Heart right ventricle (tissue), 16 donors: ENCODE measurements around the gene PLXNC1. TPM values are rescaled to one million over a fixed set of nuclear protein-coding genes. Genes with fewer than 3 reads are reported as not detected.
A peak's percentile ranks its signal among the peaks of the same experiment; 100 is the strongest.

ENCODE experiments used
- ATAC-seq, 8 donors: fragments of 200-7000 bp; cut with Tn5 transposase; one replicate each; pipeline ENCODE4 v1.9.1; 2020; ENCODE audit warnings: mild to moderate bottlenecking in 8 of 8, moderate library complexity in 8 of 8, moderate number of reproducible peaks in 1 of 8
- DNase-seq, 2 donors: peaks; one replicate each; pipeline ENCODE4 v3.0.0-alpha.2; 2020
- H3K27ac ChIP-seq, 10 donors: fragments of 200-600 bp; sonication (generic) in 2 of 10; one replicate each; pipeline versions ENCODE4 v1.5.0 to v1.8.0; 2020 to 2022; ENCODE audit warnings: mild to moderate bottlenecking in 3 of 10
- H3K27me3 ChIP-seq, 7 donors: fragments of 200-600 bp; one replicate each; pipeline ENCODE4 v1.8.0; 2021 to 2022; ENCODE audit warnings: mild to moderate bottlenecking in 2 of 7
- H3K36me3 ChIP-seq, 9 donors: fragments of 200-600 bp; sonication (generic) in 1 of 9; one replicate each; pipeline versions ENCODE4 v1.5.0 to v1.8.0; 2020 to 2022; ENCODE audit warnings: mild to moderate bottlenecking in 2 of 9
- H3K4me1 ChIP-seq, 9 donors: fragments of 200-600 bp; sonication (generic) in 1 of 9; one replicate each; pipeline versions ENCODE4 v1.5.0 to v1.8.0; 2020 to 2022; ENCODE audit warnings: mild to moderate bottlenecking in 4 of 9
- H3K4me3 ChIP-seq, 10 donors: fragments of 200-600 bp; sonication (generic) in 2 of 10; one replicate each; pipeline versions ENCODE4 v1.5.0 to v1.8.0; 2020 to 2022; ENCODE audit warnings: mild to moderate bottlenecking in 7 of 10, moderate library complexity in 2 of 10
- H3K9me3 ChIP-seq, 11 donors: fragments of 200-600 bp in 10 of 11; sonication (generic) in 2 of 11; one replicate each; pipeline versions ENCODE4 v1.5.0 to v1.8.0; 2013 to 2022; ENCODE audit warnings: mild to moderate bottlenecking in 2 of 11, control low read depth in 1 of 11, moderate library complexity in 1 of 11
- CTCF ChIP-seq, 9 donors: fragments of 200-600 bp; sonication (generic) in 2 of 9; IDR thresholded peaks; one replicate each; pipeline versions ENCODE4 v1.5.0 to v1.8.0; 2021 to 2022; ENCODE audit warnings: antibody characterized with exemption in 9 of 9, mild to moderate bottlenecking in 5 of 9, moderate library complexity in 1 of 9
- WGBS, 2 donors: extraction: QIAGEN DNeasy Blood & Tissue Kit; methylation state at CpG; one replicate each; pipeline ENCODE4 v1.1.7; 2013; ENCODE audit warnings: inconsistent platforms in 1 of 2; 5-methylcytosine and 5-hydroxymethylcytosine counted together
- intact Hi-C, 10 donors: fragments of 100-400 bp; cut with DNase I; formaldehyde crosslinking; loops; one replicate each; pipeline versions ENCODE4 v1.11.1 to v1.14.2; 2022
- polyA plus RNA-seq, 2 donors: library from polyadenylated mRNA; stranded (reverse); fragments of 200-250 nt; gene quantifications; one replicate each; pipeline ENCODE4 v1.2.3, GENCODE V29; 2013
- total RNA-seq, 10 donors: library from RNA; stranded (reverse); fragmentation: NEBNext Ultra II Directional in 3 of 10; extraction: Animal tissue kit (Norgen Biotek cat#: 25700) in 3 of 10; gene quantifications; one replicate each; pipeline versions ENCODE4 v1.2.1 to v1.2.4, GENCODE V29; 2021 to 2023
- donor health status: Arrhythmogenic right ventricular cardiomyopathy.
- donor health status: ischemic (EF 13 %, LVEDD 7.1; RV severe dilation, severe dysfunction).
- donor health status: healthy with polysubstance abuse.
- donor health status: DM: no; HTN: yes; CAD: no.
- donor health status: DM: no; HTN: no; CAD: no.
- donor health status: ischemic (EF 25% LVEDD 6.9; RV normal size, moderate dysfunction).
- donor health status: ischemic (EF 25% LVEDD 5.7; RV mildly dilated, moderate dysfunction).
- donor health status: healthy.
- donor health status: DM: yes; HTN: yes; CAD: no.
- donor health status: Ischemic cardiomyopathy.
- donor health status: ischemic (EF 35%, LVEDD 5.7; RV mildly dilated, moderate dysfunction).
- donor health status: nonischemic (EF 11% LVEDD 7.7; RV severe dilation, severe dysfunction).
- donor health status: DM: yes; HTN: yes; CAD: no.
- donor health status: PGD.
- donor health status: ischemic (EF 29% LVEDD 5.4; RV normal size, mild dysfunction).
- donor health status: nonischemic (EF 23%, LVEDD 6.1; RV moderate dilation, normal function).

PLXNC1 gene
- total and polyA plus RNA-seq, 12 donors = 0.72 to 8.5 (median 2.7) TPM

DNA sequence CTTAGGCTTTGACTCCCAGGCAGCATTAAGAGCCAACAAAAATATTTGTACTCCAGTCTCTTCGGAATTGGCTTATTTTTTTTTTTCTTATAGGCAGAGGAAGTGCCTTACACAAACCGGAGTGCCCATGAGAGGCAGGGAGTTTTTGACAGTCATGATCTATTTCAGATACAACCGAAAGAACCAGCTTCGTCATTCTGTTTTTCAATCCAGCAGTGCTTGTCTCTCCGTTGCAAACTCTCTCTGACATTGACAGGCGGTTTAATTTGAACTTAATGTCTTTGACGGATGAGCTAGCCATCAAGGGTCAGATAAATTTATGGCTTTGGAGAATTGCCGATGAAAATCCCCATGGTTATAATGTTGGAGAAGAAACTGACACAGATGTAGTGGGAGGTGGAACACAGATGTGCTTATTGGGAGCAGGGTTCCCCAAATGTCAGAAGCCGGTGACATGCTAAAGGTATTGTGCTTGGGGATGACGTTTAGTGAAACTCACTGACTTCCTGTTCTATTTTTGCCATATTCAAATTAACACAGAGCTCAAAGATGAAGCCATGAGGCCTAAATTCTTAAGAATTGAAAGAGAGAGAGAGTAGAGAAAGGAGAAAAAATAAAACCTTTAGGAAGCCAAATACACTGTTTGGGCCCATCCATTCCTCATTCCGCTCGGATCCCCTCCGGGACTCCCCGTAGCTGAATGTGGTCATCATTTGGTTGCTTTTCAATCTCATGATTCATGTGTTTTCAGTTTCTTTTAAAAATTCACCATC is 59.7 kb downstream of the PLXNC1 start:
- DNase-seq (peak in 1 of 2 donors; percentile 13), ATAC-seq (peak in 7 of 8 donors; percentile 22 to 76 (median 65))
- H3K4me3 ChIP-seq = peak overlapping the region in 6 of 10 donors; percentile 11 to 40 (median 24)
- WGBS, 2 donors = 44 to 56% methylated on average over 14 of the region's 14 CpGs
- peak overlapping the region in 9 of 10 donors; percentile 7 to 89 (median 51) for H3K27ac ChIP-seq
- H3K4me1 ChIP-seq = peaks cover 0 to 52% (median 17%) of the 10 kb centered on the region in 9 donors
- intact Hi-C loops = no loop called here
- no peaks in the 10 kb centered on the region for H3K27me3 ChIP-seq
- TF ChIP-seq CTCF (IDR thresholded peaks at IDR 0.05) = no peak
- H3K9me3 ChIP-seq = no peaks in the 10 kb centered on the region
- H3K36me3 ChIP-seq = peaks cover 0 to 9% (median 0%) of the 10 kb centered on the region in 9 donors

DNA sequence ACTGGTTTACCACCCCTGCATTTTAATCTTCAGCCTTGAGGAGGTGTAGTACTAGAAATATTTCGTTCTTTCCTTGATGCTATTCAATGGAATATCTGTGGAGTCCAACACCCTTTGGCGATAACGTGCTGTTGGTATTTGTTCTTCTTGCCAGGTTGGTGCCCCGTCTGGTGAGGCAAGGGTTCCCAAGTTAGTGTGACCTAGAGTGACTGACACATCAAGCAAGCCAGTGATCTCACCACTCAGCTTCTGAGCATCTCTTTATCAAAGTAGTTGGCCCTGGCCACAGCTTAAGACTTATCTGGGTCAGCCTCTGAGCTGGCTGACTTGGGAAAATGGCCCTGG is 60.2 kb downstream of the PLXNC1 start:
- no peak for DNase-seq
- no peaks in the 10 kb centered on the region for H3K9me3 ChIP-seq
- whole genome bisulfite sequencing, 2 donors = 68 to 74% methylated on average over 4 of the region's 4 CpGs
- peak in 6 of 8 donors; percentile 41 to 73 (median 48) for ATAC-seq
- H3K27ac ChIP-seq = peak overlapping the region in 9 of 10 donors; percentile 7 to 89 (median 51)
- peaks cover 0 to 9% (median 0%) of the 10 kb centered on the region in 9 donors for H3K36me3 ChIP-seq
- H3K4me3 ChIP-seq = peak overlapping the region in 3 of 10 donors; percentile 14 to 40 (median 21)
- intact Hi-C loops = no loop called here
- peak in 1 of 9 donors; percentile 2 for TF ChIP-seq CTCF (IDR thresholded peaks at IDR 0.05)
- H3K4me1 ChIP-seq = peaks cover 0 to 52% (median 17%) of the 10 kb centered on the region in 9 donors
- no peaks in the 10 kb centered on the region for H3K27me3 ChIP-seq

- no peak for TF ChIP-seq CTCF (IDR thresholded peaks at IDR 0.05)
- Histone ChIP-seq H3K36me3 (peaks cover 0 to 9% (median 0%) of the 10 kb centered on the region in 9 donors), H3K9me3 (no peaks in the 10 kb centered on the region), H3K4me3 (no peak overlapping the region), H3K27me3 (no peaks in the 10 kb centered on the region), H3K27ac (peak overlapping the region in 2 of 10 donors; percentile 50 to 89), H3K4me1 (peaks cover 0 to 49% (median 17%) of the 10 kb centered on the region in 9 donors)
- ATAC-seq (no peak), DNase-seq (no peak)
- WGBS, 2 donors = 81 to 83% methylated on average over 8 of the region's 8 CpGs
- intact Hi-C loops = no loop called here
Observed at GRCh38 chr12:94209240-94209639, 60.9 kb downstream of the PLXNC1 start.

DNA sequence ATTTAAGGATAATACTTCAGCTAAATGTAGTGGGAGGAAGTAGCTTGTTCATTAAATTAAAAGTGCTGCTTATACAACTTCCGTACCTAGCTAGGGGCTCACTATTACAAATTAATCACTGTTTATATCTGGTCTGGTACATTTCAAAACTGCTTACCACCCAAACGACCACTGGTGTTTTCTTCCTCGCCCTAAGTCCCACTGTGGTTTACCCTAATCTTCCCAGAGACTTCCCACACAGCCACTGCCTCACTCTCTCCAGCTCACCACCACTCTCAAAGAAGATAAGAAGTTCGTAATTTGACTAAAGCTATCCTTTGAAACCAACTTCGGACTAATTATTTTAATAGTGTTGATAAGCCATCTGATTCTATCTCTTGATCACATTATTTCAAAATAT is 62.6 kb downstream of the PLXNC1 start:
- H3K27me3 ChIP-seq = no peaks in the 10 kb centered on the region
- no peak for DNase-seq
- no peak for ATAC-seq
- H3K36me3 ChIP-seq = peaks cover 0 to 9% (median 0%) of the 10 kb centered on the region in 9 donors
- H3K4me1 ChIP-seq = peaks cover 0 to 31% (median 17%) of the 10 kb centered on the region in 9 donors
- intact Hi-C loops = no loop called here
- 67 to 75% methylated on average over 5 of the region's 5 CpGs for WGBS, 2 donors
- TF ChIP-seq CTCF (IDR thresholded peaks at IDR 0.05) = no peak
- no peak overlapping the region for H3K4me3 ChIP-seq
- no peak overlapping the region for H3K27ac ChIP-seq
- H3K9me3 ChIP-seq = no peaks in the 10 kb centered on the region
